HepG2 (cell line): ENCODE measurements around the gene HMGN4. TPM values are rescaled to one million over a fixed set of nuclear protein-coding genes. Genes with fewer than 3 reads are reported as not detected.

Source experiments
- CCAR2 ChIP-seq: fragments of 200-400 bp; formaldehyde crosslinking; optimal IDR thresholded peaks from 2 replicates; pipeline ENCODE3; 2018; ENCODE audit warnings: low read depth, mild to moderate bottlenecking, low read length, moderate library complexity
- CREB1 ChIP-seq, 2 experiments: fragments of 450-650 bp in 1 of 2; IDR thresholded peaks; 2 replicates each; pipeline ENCODE4 v1.6.1; 2016 to 2017; ENCODE audit warnings: control low read depth in 1 of 2, mild to moderate bottlenecking in 1 of 2, missing compliant biosample characterization in 1 of 2, missing genetic modification characterization in 1 of 2
- E2F2 ChIP-seq: sonication (generic); formaldehyde crosslinking; IDR thresholded peaks from 2 replicates; pipeline ENCODE4 v1.4.0; 2020; ENCODE audit warnings: missing genetic modification reagents, borderline replicate concordance
- EZH2 ChIP-seq: conservative IDR thresholded peaks from 2 replicates; pipeline ENCODE4 v1.6.1; 2012; ENCODE audit warnings: mild to moderate bottlenecking, low read depth, low read length, moderate library complexity
- HOXA9 ChIP-seq: sonication (generic); formaldehyde crosslinking; IDR thresholded peaks from 2 replicates; pipeline ENCODE4 v1.8.1; 2022; ENCODE audit warnings: missing genetic modification reagents, mild to moderate bottlenecking, moderate library complexity, borderline replicate concordance
- MYC ChIP-seq: sonication (generic); formaldehyde crosslinking; IDR thresholded peaks from 2 replicates; pipeline ENCODE4 v1.9.0; 2021; ENCODE audit warnings: missing genetic modification reagents, borderline replicate concordance
- NR3C1 ChIP-seq: sonication (generic); formaldehyde crosslinking; IDR thresholded peaks from 2 replicates; pipeline ENCODE4 v1.4.0; 2020; ENCODE audit warnings: missing genetic modification reagents
- RNF219 ChIP-seq: sonication (generic); formaldehyde crosslinking; IDR thresholded peaks from 2 replicates; pipeline ENCODE4 v1.5.0; 2020; ENCODE audit warnings: mild to moderate bottlenecking, missing genetic modification reagents
- SRY ChIP-seq: sonication (generic); formaldehyde crosslinking; IDR thresholded peaks from 2 replicates; pipeline ENCODE4 v1.8.0; 2022; ENCODE audit warnings: mild to moderate bottlenecking, missing genetic modification reagents
- SUZ12 ChIP-seq: fragments of 150-350 bp; IDR thresholded peaks from 2 replicates; pipeline ENCODE4 v1.6.1; 2014; ENCODE audit warnings: low read depth, low read length
- TIGD3 ChIP-seq: sonication (generic); formaldehyde crosslinking; IDR thresholded peaks from 2 replicates; pipeline ENCODE4 v1.5.1; 2020; ENCODE audit warnings: mild to moderate bottlenecking, missing genetic modification reagents, borderline replicate concordance
- WIZ ChIP-seq: sonication (generic); formaldehyde crosslinking; IDR thresholded peaks from 2 replicates; pipeline ENCODE4 v1.5.1; 2020; ENCODE audit warnings: mild to moderate bottlenecking, missing genetic modification reagents
- YEATS2 ChIP-seq: sonication (generic); formaldehyde crosslinking; IDR thresholded peaks from 2 replicates; pipeline ENCODE4 v1.4.0; 2020; ENCODE audit warnings: missing genetic modification reagents, borderline replicate concordance
- ZBTB38 ChIP-seq: sonication (generic); formaldehyde crosslinking; IDR thresholded peaks from 2 replicates; pipeline ENCODE4 v1.5.1; 2020; ENCODE audit warnings: mild to moderate bottlenecking, missing genetic modification reagents
- ZMAT3 ChIP-seq: sonication (generic); formaldehyde crosslinking; conservative IDR thresholded peaks from 2 replicates; pipeline ENCODE4 v1.7.0; 2021; ENCODE audit warnings: missing genetic modification reagents
- ZNF430 ChIP-seq: sonication (generic); formaldehyde crosslinking; IDR thresholded peaks from 2 replicates; pipeline ENCODE4 v1.9.0; 2021; ENCODE audit warnings: mild to moderate bottlenecking, missing genetic modification reagents
- ZNF552 ChIP-seq: sonication (generic); formaldehyde crosslinking; IDR thresholded peaks from 2 replicates; pipeline ENCODE4 v1.9.0; 2022; ENCODE audit warnings: missing genetic modification reagents, mild to moderate bottlenecking, borderline replicate concordance
- ZNF563 ChIP-seq: sonication (generic); formaldehyde crosslinking; IDR thresholded peaks from 2 replicates; pipeline ENCODE4 v1.8.0; 2022; ENCODE audit warnings: mild to moderate bottlenecking, moderate library complexity, missing genetic modification reagents
- ZNF788 ChIP-seq: sonication (generic); formaldehyde crosslinking; IDR thresholded peaks from 2 replicates; pipeline ENCODE4 v1.5.0; 2020; ENCODE audit warnings: mild to moderate bottlenecking, missing genetic modification reagents, borderline replicate concordance
- ZSCAN20 ChIP-seq: sonication (generic); formaldehyde crosslinking; IDR thresholded peaks from 2 replicates; pipeline ENCODE4 v1.4.0; 2020; ENCODE audit warnings: missing genetic modification reagents, mild to moderate bottlenecking, borderline replicate concordance
- polyA plus RNA-seq, 8 experiments: library from polyadenylated mRNA; depleted of rRNA in 3 of 8; stranded (reverse) in 7 of 8; unstranded in 1 of 8; fragments of >200 nt; fragmentation: Illumina TruSeq in 4 of 8; extraction: Trizol in 4 of 8; gene quantifications; 2 replicates each; pipeline versions ENCODE4 v1.2.1 to v1.2.3, GENCODE V29; 2011 to 2016; ENCODE audit warnings: low read depth in 4 of 8, missing spikeins in 1 of 8, mixed read lengths in 1 of 8; ENCODE audit not compliant: insufficient read depth in 1 of 8
- total RNA-seq, 5 experiments: library from RNA; depleted of rRNA; stranded (reverse); fragments of >200 nt; fragmentation: Illumina TruSeq; extraction: Trizol; gene quantifications; 2 replicates each; pipeline ENCODE4 v1.2.3, GENCODE V29; 2016; ENCODE audit warnings: low read depth in 1 of 5
- TF ChIP-seq, protein P1 (sequence below): sonication (generic); formaldehyde crosslinking; IDR thresholded peaks from 2 replicates; pipeline ENCODE4 v1.5.0; 2020; ENCODE audit warnings: missing genetic modification reagents
- TF ChIP-seq, protein P2 (sequence below): sonication (generic); formaldehyde crosslinking; IDR thresholded peaks from 2 replicates; pipeline ENCODE4 v1.4.0; 2020; ENCODE audit warnings: missing genetic modification reagents, mild to moderate bottlenecking, borderline replicate concordance

Gene HMGN4
- total and polyA plus RNA-seq, 2 of the 13 experiments (the other 11 are each of a cell fraction or from before 2014, with no cell fraction given) = 39.9 to 52.1 TPM

GRCh38 chr6:26553635-26554446, 15.7 kb downstream of the HMGN4 start (continued):
- TF ChIP-seq ZBTB38 = no peak
- no peak for TF ChIP-seq CCAR2
- no peak for TF ChIP-seq WIZ (CRISPR knock-in tag)
- no peak for TF ChIP-seq EZH2
- TF ChIP-seq NR3C1 (CRISPR knock-in tag) = no peak
- no peak for TF ChIP-seq MYC (CRISPR knock-in tag)
- TF ChIP-seq, protein P1, sequence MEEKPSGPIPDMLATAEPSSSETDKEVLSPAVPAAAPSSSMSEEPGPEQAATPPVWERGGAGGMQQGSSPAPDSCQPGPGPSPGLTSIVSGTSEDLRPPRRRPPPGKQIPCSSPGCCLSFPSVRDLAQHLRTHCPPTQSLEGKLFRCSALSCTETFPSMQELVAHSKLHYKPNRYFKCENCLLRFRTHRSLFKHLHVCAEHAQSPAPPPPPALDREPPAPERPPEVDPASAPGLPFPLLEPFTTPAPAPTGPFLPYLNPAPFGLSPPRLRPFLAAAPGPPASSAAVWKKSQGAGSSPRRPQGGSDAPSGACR (CRISPR knock-in tag) = no peak
- no peak for TF ChIP-seq ZNF563 (CRISPR knock-in tag)
- TF ChIP-seq RNF219 = 0 out of 2 replicates have a peak, but pooled peaks have one; percentile 49
- no peak; the same call in 1 of the 2 replicates for TF ChIP-seq ZNF788
- TF ChIP-seq SRY (CRISPR knock-in tag) = no peak
- TF ChIP-seq ZNF430 (CRISPR knock-in tag) = no peak; the same call in 1 of the 2 replicates
- TF ChIP-seq ZNF552 (CRISPR knock-in tag) = peak; percentile 67; the same call in 1 of the 2 replicates
- TF ChIP-seq, protein P2, sequence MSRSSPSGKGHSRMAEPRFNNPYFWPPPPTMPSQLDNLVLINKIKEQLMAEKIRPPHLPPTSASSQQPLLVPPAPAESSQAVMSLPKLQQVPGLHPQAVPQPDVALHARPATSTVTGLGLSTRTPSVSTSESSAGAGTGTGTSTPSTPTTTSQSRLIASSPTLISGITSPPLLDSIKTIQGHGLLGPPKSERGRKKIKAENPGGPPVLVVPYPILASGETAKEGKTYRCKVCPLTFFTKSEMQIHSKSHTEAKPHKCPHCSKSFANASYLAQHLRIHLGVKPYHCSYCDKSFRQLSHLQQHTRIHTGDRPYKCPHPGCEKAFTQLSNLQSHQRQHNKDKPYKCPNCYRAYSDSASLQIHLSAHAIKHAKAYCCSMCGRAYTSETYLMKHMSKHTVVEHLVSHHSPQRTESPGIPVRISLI (CRISPR knock-in tag) = no peak; the same call in 1 of the 2 replicates
- no peak for TF ChIP-seq ZSCAN20
- TF ChIP-seq ZMAT3 (CRISPR knock-in tag) = no peak
- TF ChIP-seq CREB1 (IDR thresholded peaks at IDR 0.05) = no peak
- peak; percentile 6 for TF ChIP-seq CREB1 (CRISPR knock-in tag; IDR thresholded peaks at IDR 0.05)
- no peak for TF ChIP-seq SUZ12
- TF ChIP-seq TIGD3 (CRISPR knock-in tag) = no peak
- TF ChIP-seq HOXA9 (CRISPR knock-in tag) = no peak
- peak; percentile 37; the same call in 1 of the 2 replicates for TF ChIP-seq YEATS2
- TF ChIP-seq E2F2 (CRISPR knock-in tag) = peak; percentile 80; the same call in 1 of the 2 replicates
